Measurements from ENCODE around the gene DIP2B. TPM values are rescaled to one million over a fixed set of nuclear protein-coding genes. Genes with fewer than 3 reads are reported as not detected.
"Not testable (repeated sequence)": the region's sequence is repeated elsewhere in the genome, so short reads cannot be mapped to it uniquely, and the experiment has no call there.

DIP2B gene
- total RNA-seq, 1 donor from 2014 or later, result 60.0 TPM

- DNase-seq, result not testable (repeated sequence)
Measured at GRCh38 chr12:50681064-50681463, 176.3 kb downstream of the DIP2B start.

GRCh38 chr12:50685641-50686040, 180.9 kb downstream of the DIP2B start:
- no peak for DNase-seq

- DNase-seq, result no peak
Measured at GRCh38 chr12:50686406-50686805, 181.6 kb downstream of the DIP2B start.

- DNase-seq, result no peak
Measured at GRCh38 chr12:50686976-50687375, 182.2 kb downstream of the DIP2B start.

- DNase-seq, result no peak
Measured at GRCh38 chr12:50689437-50689836, 184.7 kb downstream of the DIP2B start.

- DNase-seq, result peak; percentile 51
Measured at GRCh38 chr12:50690925-50691324, 186.1 kb downstream of the DIP2B start.

GRCh38 chr12:50695961-50696360, 191.2 kb downstream of the DIP2B start:
- DNase-seq, result no peak

GRCh38 chr12:50696931-50697330, 192.1 kb downstream of the DIP2B start:
- no peak for DNase-seq

- no peak for DNase-seq
Measured at GRCh38 chr12:50699154-50699553, 194.4 kb downstream of the DIP2B start.

GRCh38 chr12:50699940-50700339, 195.2 kb downstream of the DIP2B start:
- no peak for DNase-seq

GRCh38 chr12:50706606-50707005, 201.8 kb downstream of the DIP2B start:
- no peak for DNase-seq

- no peak for DNase-seq
Measured at GRCh38 chr12:50707396-50707795, 202.6 kb downstream of the DIP2B start.

GRCh38 chr12:50708631-50709030, 203.8 kb downstream of the DIP2B start:
- DNase-seq, result no peak

- DNase-seq, result no peak
Measured at GRCh38 chr12:50711121-50711520, 206.3 kb downstream of the DIP2B start.

- no peak for DNase-seq
Measured at GRCh38 chr12:50715174-50715573, 210.4 kb downstream of the DIP2B start.

GRCh38 chr12:50718760-50719159, 214.0 kb downstream of the DIP2B start:
- no peak for DNase-seq

GRCh38 chr12:50720085-50720484, 215.3 kb downstream of the DIP2B start:
- DNase-seq, result no peak

- no peak for DNase-seq
Measured at GRCh38 chr12:50720501-50720900, 215.7 kb downstream of the DIP2B start.

- no peak for DNase-seq
Measured at GRCh38 chr12:50723865-50724264, 219.1 kb downstream of the DIP2B start.

GRCh38 chr12:50725011-50725942, 220.5 kb downstream of the DIP2B start:
- no peak for DNase-seq

GRCh38 chr12:50727466-50727865, 222.7 kb downstream of the DIP2B start:
- DNase-seq, result no peak

GRCh38 chr12:50728417-50728816, 223.6 kb downstream of the DIP2B start:
- DNase-seq, result no peak

GRCh38 chr12:50728841-50729240, 224.1 kb downstream of the DIP2B start:
- DNase-seq, result no peak

GRCh38 chr12:50732591-50732990, 227.8 kb downstream of the DIP2B start:
- no peak for DNase-seq
